ENCODE results near the gene GCSAM.

Gene GCSAM

GRCh38 chr3:112137781-112138180 lies 4.7 kb upstream of the GCSAM start:
- no peak overlapping the region for H3K4me3 ChIP-seq (ENCODE audit: low read depth, low read length, poor library complexity, severe bottlenecking)
- no peaks in the 10 kb centered on the region for H3K36me3 ChIP-seq (ENCODE audit: insufficient read depth, low read length)
- no peak for TF ChIP-seq CTCF (IDR thresholded peaks at IDR 0.05; ENCODE audit: low read length)
- no peak for TF ChIP-seq EZH2 (IDR thresholded peaks at IDR 0.05; ENCODE audit: borderline replicate concordance, low read length)
- H3K79me2 ChIP-seq (ENCODE audit: insufficient read depth, low read length): peaks cover 3% of the 10 kb centered on the region
- no peaks in the 10 kb centered on the region for H3K9me2 ChIP-seq (ENCODE audit: low read depth, low read length)
- H2AFZ ChIP-seq (ENCODE audit: low read length): no peak overlapping the region; the same call in 1 of the 2 replicates
- H3K4me2 ChIP-seq (ENCODE audit: low read length): no peak overlapping the region
- H3K27ac ChIP-seq (ENCODE audit: low read depth, low read length, poor library complexity, severe bottlenecking): no peak overlapping the region
- H4K20me1 ChIP-seq (ENCODE audit: insufficient read depth, low read length): no peaks in the 10 kb centered on the region
- no peak overlapping the region for H3K9ac ChIP-seq (ENCODE audit: low read length)
- no peaks in the 10 kb centered on the region for H3K9me3 ChIP-seq (ENCODE audit: low read length)
- peaks cover 52% of the 10 kb centered on the region for H3K4me1 ChIP-seq (ENCODE audit: insufficient read depth, low read length, severe bottlenecking)
- H3K27me3 ChIP-seq (ENCODE audit: insufficient read depth, low read length): no peaks in the 10 kb centered on the region
- H3F3A ChIP-seq (ENCODE audit: insufficient read depth, low read length): no peaks in the 10 kb centered on the region

DNA sequence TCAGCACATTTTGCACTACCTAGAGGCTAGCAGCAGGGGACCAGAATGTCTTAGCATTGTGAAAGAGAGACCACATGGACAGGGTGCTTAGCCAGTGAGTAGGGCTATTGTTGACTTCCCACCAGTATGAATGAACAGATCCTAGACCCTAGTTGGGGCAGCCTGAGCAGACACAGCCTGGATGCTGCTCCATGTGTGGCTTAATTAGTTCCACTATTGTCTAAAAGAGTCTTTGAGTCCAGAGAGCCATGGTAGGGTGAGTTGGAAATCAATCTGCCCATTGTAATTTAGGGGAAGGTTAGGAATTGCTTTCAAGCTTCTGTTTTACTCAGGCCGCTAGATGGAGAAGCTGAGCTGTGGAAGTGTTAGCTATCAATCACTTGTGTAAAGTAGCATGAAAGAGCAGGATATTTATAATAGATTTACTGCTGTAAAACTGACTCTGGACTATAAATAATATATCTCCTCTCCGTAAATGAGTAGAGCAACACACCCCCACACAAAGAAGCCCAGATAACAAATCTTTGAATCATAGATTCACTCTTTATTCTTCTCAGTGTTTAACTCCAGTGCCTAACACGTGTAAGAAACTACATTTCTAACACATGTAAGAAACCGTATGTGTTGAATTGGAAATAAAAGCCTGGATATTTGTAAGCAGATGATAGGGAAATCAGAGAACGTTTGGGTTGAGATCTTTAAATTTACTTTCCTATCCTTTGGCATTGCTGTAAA lies 4.1 kb upstream of the GCSAM start:
- Histone ChIP-seq H3K4me2 (ENCODE audit: low read length) (peak overlapping the region; percentile 21; the same call in 1 of the 2 replicates), H2AFZ (ENCODE audit: low read length) (peak overlapping the region; percentile 71), H3K9me2 (ENCODE audit: low read depth, low read length) (no peaks in the 10 kb centered on the region), H4K20me1 (ENCODE audit: insufficient read depth, low read length) (no peaks in the 10 kb centered on the region), H3K36me3 (ENCODE audit: insufficient read depth, low read length) (no peaks in the 10 kb centered on the region), H3K27me3 (ENCODE audit: insufficient read depth, low read length) (no peaks in the 10 kb centered on the region), H3K4me3 (ENCODE audit: low read depth, low read length, poor library complexity, severe bottlenecking) (no peak overlapping the region), H3K79me2 (ENCODE audit: insufficient read depth, low read length) (peaks cover 10% of the 10 kb centered on the region), H3K4me1 (ENCODE audit: insufficient read depth, low read length, severe bottlenecking) (peaks cover 52% of the 10 kb centered on the region), H3K9me3 (ENCODE audit: low read length) (no peaks in the 10 kb centered on the region), H3K27ac (ENCODE audit: low read depth, low read length, poor library complexity, severe bottlenecking) (peak overlapping the region; percentile 94), H3K9ac (ENCODE audit: low read length) (peak overlapping the region; percentile 32; the same call in 1 of the 2 replicates), H3F3A (ENCODE audit: insufficient read depth, low read length) (no peaks in the 10 kb centered on the region)
- TF ChIP-seq CTCF (IDR thresholded peaks at IDR 0.05; ENCODE audit: low read length): peak; percentile 88
- no peak for TF ChIP-seq EZH2 (IDR thresholded peaks at IDR 0.05; ENCODE audit: borderline replicate concordance, low read length)

DNA sequence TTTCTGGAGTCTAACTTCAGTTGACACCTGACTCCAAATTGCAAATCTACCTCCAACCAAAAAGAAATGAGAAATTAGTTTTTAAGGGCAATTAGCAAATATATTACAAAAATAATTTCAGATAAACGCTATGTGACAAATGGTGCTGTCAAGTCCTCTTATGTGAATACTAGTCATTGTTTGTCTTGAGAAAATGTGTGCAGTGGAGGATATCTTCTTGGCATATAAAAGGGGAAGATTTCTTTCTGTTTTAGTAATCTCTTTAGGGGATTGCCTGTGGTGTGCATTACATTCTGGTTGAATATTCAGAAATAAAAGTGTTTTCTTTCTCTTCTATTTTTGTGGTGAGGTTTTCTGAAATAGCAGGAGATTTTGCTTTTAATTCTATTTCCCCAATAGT lies 3.0 kb upstream of the GCSAM start:
- H3K27ac ChIP-seq (ENCODE audit: low read depth, low read length, poor library complexity, severe bottlenecking): peak overlapping the region; percentile 94
- H3K27me3 ChIP-seq (ENCODE audit: insufficient read depth, low read length): no peaks in the 10 kb centered on the region
- H2AFZ ChIP-seq (ENCODE audit: low read length): no peak overlapping the region
- TF ChIP-seq CTCF (IDR thresholded peaks at IDR 0.05; ENCODE audit: low read length): no peak
- H3K79me2 ChIP-seq (ENCODE audit: insufficient read depth, low read length): peaks cover 20% of the 10 kb centered on the region
- no peaks in the 10 kb centered on the region for H3K9me2 ChIP-seq (ENCODE audit: low read depth, low read length)
- peak overlapping the region; percentile 34 for H3K9ac ChIP-seq (ENCODE audit: low read length)
- H3K4me3 ChIP-seq (ENCODE audit: low read depth, low read length, poor library complexity, severe bottlenecking): no peak overlapping the region
- peak overlapping the region; percentile 25 for H3K4me2 ChIP-seq (ENCODE audit: low read length)
- H3K4me1 ChIP-seq (ENCODE audit: insufficient read depth, low read length, severe bottlenecking): peaks cover 52% of the 10 kb centered on the region
- H3K36me3 ChIP-seq (ENCODE audit: insufficient read depth, low read length): no peaks in the 10 kb centered on the region
- no peaks in the 10 kb centered on the region for H4K20me1 ChIP-seq (ENCODE audit: insufficient read depth, low read length)
- H3K9me3 ChIP-seq (ENCODE audit: low read length): no peaks in the 10 kb centered on the region
- no peaks in the 10 kb centered on the region for H3F3A ChIP-seq (ENCODE audit: insufficient read depth, low read length)

Data from OCI-LY1 (cell line).